Neuronal stem cell (in vitro differentiated cells): Measurements from ENCODE around the gene SENP1.
A peak's percentile ranks its signal among the peaks of the same experiment; 100 is the strongest.

ENCODE experiments used
- DNase-seq: peaks from one replicate; pipeline ENCODE4 v3.0.0-alpha.2; 2013; ENCODE audit warnings: low spot score
- H2AFZ ChIP-seq: one replicate; pipeline ENCODE4 v1.6.1; 2013; ENCODE audit warnings: mild to moderate bottlenecking, low read length, inconsistent platforms
- H2AK5ac ChIP-seq: 2 replicates; pipeline ENCODE4 v1.6.1; 2013; ENCODE audit warnings: low read depth, mild to moderate bottlenecking, inconsistent platforms, low read length, moderate library complexity, mixed read lengths
- H2BK120ac ChIP-seq: 2 replicates; pipeline ENCODE4 v1.6.1; 2013; ENCODE audit warnings: low read depth, mild to moderate bottlenecking, inconsistent platforms, low read length, moderate library complexity, mixed read lengths
- H2BK12ac ChIP-seq: one replicate; pipeline ENCODE4 v1.6.1; 2013; ENCODE audit warnings: low read length, inconsistent platforms
- H2BK15ac ChIP-seq: 2 replicates; pipeline ENCODE4 v1.6.1; 2013; ENCODE audit warnings: mild to moderate bottlenecking, low read length, inconsistent platforms, mixed read lengths
- H2BK5ac ChIP-seq: one replicate; pipeline ENCODE4 v1.6.1; 2013; ENCODE audit warnings: inconsistent platforms, mild to moderate bottlenecking, low read length, moderate library complexity
- H3K14ac ChIP-seq: one replicate; pipeline ENCODE4 v1.6.1; 2013; ENCODE audit warnings: low read length, inconsistent platforms
- H3K18ac ChIP-seq: 2 replicates; pipeline ENCODE4 v1.6.1; 2013; ENCODE audit warnings: low read length, inconsistent platforms
- H3K23ac ChIP-seq: 2 replicates; pipeline ENCODE4 v1.6.1; 2013; ENCODE audit warnings: low read depth, mild to moderate bottlenecking, mixed read lengths, low read length, inconsistent platforms; ENCODE audit not compliant: poor library complexity
- H3K27ac ChIP-seq: replicated peaks from 3 replicates; pipeline ENCODE4 v1.5.1; 2013; ENCODE audit warnings: low read length, inconsistent platforms
- H3K27me3 ChIP-seq, 3 experiments: 2 replicates each; pipeline ENCODE4 v1.6.1; 2013; ENCODE audit warnings: low read length in 3 of 3, mild to moderate bottlenecking in 2 of 3, inconsistent platforms in 1 of 3, low read depth in 1 of 3, mixed read lengths in 1 of 3, moderate library complexity in 1 of 3; ENCODE audit not compliant: control insufficient read depth in 3 of 3, insufficient read depth in 3 of 3
- H3K36me3 ChIP-seq, 2 donors: replicated peaks in 1 of 2; 2 replicates each; pipeline ENCODE4 v1.6.1; 2013; ENCODE audit warnings: low read length in 2 of 2; ENCODE audit not compliant: control insufficient read depth in 2 of 2, insufficient read depth in 2 of 2
- H3K4ac ChIP-seq: 2 replicates; pipeline ENCODE4 v1.6.1; 2013; ENCODE audit warnings: inconsistent platforms, mild to moderate bottlenecking, low read length, moderate library complexity
- H3K4me1 ChIP-seq, 2 donors: 1 replicate in 1 of 2; 2 replicates in 1 of 2; pipeline ENCODE4 v1.6.1; 2013; ENCODE audit warnings: low read length in 2 of 2, low read depth in 1 of 2; ENCODE audit not compliant: control insufficient read depth in 2 of 2, insufficient read depth in 1 of 2
- H3K4me2 ChIP-seq: one replicate; pipeline ENCODE4 v1.6.1; 2013; ENCODE audit warnings: mild to moderate bottlenecking, low read length, inconsistent platforms; ENCODE audit not compliant: insufficient read depth, poor library complexity, severe bottlenecking
- H3K4me3 ChIP-seq, 2 donors: 2 replicates each; pipeline ENCODE4 v1.5.1; 2013; ENCODE audit warnings: low read length in 2 of 2, mild to moderate bottlenecking in 2 of 2, inconsistent platforms in 1 of 2, moderate library complexity in 1 of 2
- H3K79me1 ChIP-seq: one replicate; pipeline ENCODE4 v1.6.1; 2013; ENCODE audit warnings: low read depth, mild to moderate bottlenecking, inconsistent platforms, low read length, moderate library complexity
- H3K9ac ChIP-seq: one replicate; pipeline ENCODE4 v1.6.1; 2013; ENCODE audit warnings: mild to moderate bottlenecking, low read depth, low read length, inconsistent platforms; ENCODE audit not compliant: poor library complexity
- H3K9me3 ChIP-seq, 2 donors: replicated peaks in 1 of 2; 2 replicates each; pipeline versions ENCODE3 to v1.6.1; 2013; ENCODE audit warnings: low read length in 2 of 2, mild to moderate bottlenecking in 2 of 2, inconsistent platforms in 1 of 2, low read depth in 1 of 2, mixed read lengths in 1 of 2, moderate library complexity in 1 of 2; ENCODE audit not compliant: control insufficient read depth in 2 of 2, insufficient read depth in 1 of 2
- H4K8ac ChIP-seq: one replicate; pipeline ENCODE4 v1.6.1; 2013; ENCODE audit warnings: low read depth, mild to moderate bottlenecking, inconsistent platforms, low read length, moderate library complexity
- H4K91ac ChIP-seq: one replicate; pipeline ENCODE4 v1.6.1; 2013; ENCODE audit warnings: low read length, low read depth, mild to moderate bottlenecking, inconsistent platforms; ENCODE audit not compliant: poor library complexity
- WGBS, 2 donors: extraction: QIAGEN DNeasy Blood & Tissue Kit; methylation state at CpG; one replicate each; pipeline ENCODE4 v1.1.7; 2013; ENCODE audit warnings: missing lambda C conversion rate in 2 of 2, mixed read lengths in 1 of 2; ENCODE audit not compliant: insufficient read length in 2 of 2, insufficient replicate concordance in 1 of 2; ENCODE audit errors: extremely low coverage in 2 of 2; 5-methylcytosine and 5-hydroxymethylcytosine counted together

SENP1 gene

DNA sequence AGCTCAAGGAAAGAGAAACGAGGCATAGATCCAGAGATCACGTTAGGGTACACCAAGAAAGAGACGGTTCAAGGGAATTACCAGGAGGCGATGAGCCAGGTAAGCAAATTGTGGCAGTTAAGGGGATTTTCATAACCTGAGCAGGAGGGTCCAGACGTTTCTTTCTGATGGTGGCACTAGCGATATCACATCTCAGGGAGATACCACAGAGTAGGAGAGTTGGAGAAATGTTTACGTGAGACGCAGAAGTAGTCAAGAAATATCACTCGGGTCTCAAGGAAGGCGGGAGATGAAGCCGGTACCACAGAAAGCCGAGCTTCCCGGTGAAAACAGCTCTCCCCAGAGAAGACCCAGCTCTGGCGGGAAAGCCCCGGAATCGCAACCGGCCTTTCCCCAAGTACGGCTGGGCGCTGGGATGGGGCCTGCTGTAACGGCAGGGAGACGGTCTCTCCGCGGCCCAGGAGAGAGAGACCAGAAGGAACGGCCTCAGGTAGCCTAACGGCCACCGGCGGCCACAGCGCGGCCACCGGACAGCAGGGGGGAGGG, 485 bp downstream of the SENP1 start:
- H3K79me1 ChIP-seq = no peaks in the 10 kb centered on the region
- DNase-seq = no peak
- H2BK12ac ChIP-seq = no peak overlapping the region
- peak overlapping the region; percentile 97 for H3K27ac ChIP-seq
- peak overlapping the region; percentile 97 for H3K23ac ChIP-seq
- H4K8ac ChIP-seq = no peak overlapping the region
- WGBS, 2 donors = no CpG with 5 or more reads among the region's 30 CpGs
- H3K9ac ChIP-seq = peak overlapping the region; percentile 93
- H2BK15ac ChIP-seq = peak overlapping the region; percentile 30
- H2AK5ac ChIP-seq = no peak overlapping the region
- H3K18ac ChIP-seq = peak overlapping the region; percentile 95
- H3K36me3 ChIP-seq = peaks cover 0 to 8% of the 10 kb centered on the region in 2 donors
- H3K4me1 ChIP-seq = peaks cover 4 to 10% of the 10 kb centered on the region in 2 donors
- peak overlapping the region; percentile 91 for H2AFZ ChIP-seq
- no peaks in the 10 kb centered on the region for H3K27me3 ChIP-seq
- H4K91ac ChIP-seq = no peak overlapping the region
- H3K4ac ChIP-seq = no peak overlapping the region
- H2BK5ac ChIP-seq = peak overlapping the region; percentile 96
- peak overlapping the region; percentile 94 for H3K4me2 ChIP-seq
- H3K4me3 ChIP-seq = peak overlapping the region; percentile 71 to 94
- H3K14ac ChIP-seq = no peak overlapping the region
- no peaks in the 10 kb centered on the region for H3K9me3 ChIP-seq
- H2BK120ac ChIP-seq = no peak overlapping the region

DNA sequence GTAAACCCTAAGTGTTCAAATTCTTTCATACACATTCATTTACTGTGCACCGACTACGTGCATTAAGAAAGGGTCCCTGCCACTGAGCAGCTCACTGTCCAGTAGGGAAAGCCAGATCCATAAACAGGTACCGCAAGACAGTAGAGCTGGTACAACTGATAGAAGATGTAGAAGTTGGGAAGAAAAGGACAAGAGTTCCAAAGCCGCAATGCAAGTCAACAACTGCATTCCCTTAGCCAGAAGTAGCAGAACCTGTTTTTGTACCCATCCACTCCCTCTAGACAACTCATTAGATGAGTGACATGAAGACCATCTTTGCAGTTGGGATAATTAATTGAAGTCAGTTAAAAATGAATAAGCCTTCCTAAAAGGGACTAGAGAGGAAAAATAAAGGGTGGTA, 1.3 kb downstream of the SENP1 start:
- no peak overlapping the region for H3K4me2 ChIP-seq
- no peaks in the 10 kb centered on the region for H3K79me1 ChIP-seq
- H3K9me3 ChIP-seq = no peaks in the 10 kb centered on the region
- H3K36me3 ChIP-seq = peaks cover 0 to 17% of the 10 kb centered on the region in 2 donors
- peaks cover 4 to 10% of the 10 kb centered on the region in 2 donors for H3K4me1 ChIP-seq
- DNase-seq = no peak
- no peak overlapping the region for H2BK12ac ChIP-seq
- H3K23ac ChIP-seq = no peak overlapping the region
- H3K27ac ChIP-seq = no peak overlapping the region
- no peak overlapping the region for H3K9ac ChIP-seq
- no peak overlapping the region for H3K4ac ChIP-seq
- no peak overlapping the region for H2AK5ac ChIP-seq
- H3K18ac ChIP-seq = no peak overlapping the region
- H3K14ac ChIP-seq = no peak overlapping the region
- no peak overlapping the region for H2BK15ac ChIP-seq
- 100% methylated on average over 2 of the region's 4 CpGs; no CpG with 5 or more reads in 1 of the 2 donors for WGBS, 2 donors
- no peak overlapping the region for H4K91ac ChIP-seq
- H2BK5ac ChIP-seq = no peak overlapping the region
- H2AFZ ChIP-seq = no peak overlapping the region
- H3K4me3 ChIP-seq = peak overlapping the region in 1 of 2 donors; percentile 71
- no peak overlapping the region for H4K8ac ChIP-seq
- no peaks in the 10 kb centered on the region for H3K27me3 ChIP-seq
- no peak overlapping the region for H2BK120ac ChIP-seq

DNA sequence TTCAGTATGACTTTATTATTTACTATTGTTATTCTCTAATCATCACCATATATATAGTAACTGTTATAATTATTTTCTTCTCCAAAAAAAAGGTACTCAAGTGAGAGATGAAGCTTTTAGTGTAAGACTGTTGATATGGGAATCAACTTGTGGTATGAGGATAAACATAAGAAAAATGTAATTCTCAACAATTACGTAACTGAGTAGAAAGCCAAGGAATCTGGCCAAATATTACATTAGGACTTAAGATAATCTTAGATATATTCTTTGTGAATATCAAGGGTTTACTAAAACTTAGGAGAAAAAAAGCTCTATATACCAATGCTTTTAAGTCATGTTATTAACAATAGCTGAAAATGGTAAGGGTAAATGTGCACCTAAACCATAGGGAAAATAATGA, 13.3 kb downstream of the SENP1 start:
- H3K14ac ChIP-seq = no peak overlapping the region

DNA sequence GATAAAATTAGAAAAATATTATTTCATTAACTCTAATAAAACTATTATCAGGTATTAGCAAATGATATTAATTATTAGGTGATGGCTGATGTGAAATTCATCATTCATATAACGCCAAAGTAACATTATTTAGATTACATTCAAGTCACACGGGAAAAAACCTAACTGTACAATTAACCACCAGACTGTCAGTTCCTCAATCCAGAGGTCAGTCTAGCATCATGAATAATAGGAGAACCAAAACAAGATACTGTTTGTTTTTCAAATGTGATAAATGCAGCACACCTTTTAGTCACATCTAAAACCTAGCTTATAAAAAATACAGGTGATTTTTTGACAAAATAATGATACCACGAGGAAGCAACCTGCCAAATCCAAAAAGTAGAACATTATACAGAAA, 19.6 kb downstream of the SENP1 start:
- Histone ChIP-seq H3K4me1 (no peaks in the 10 kb centered on the region), H3K36me3 (peaks cover 12 to 99% of the 10 kb centered on the region in 2 donors), H2BK5ac (no peak overlapping the region), H3K4me2 (no peak overlapping the region), H2BK15ac (no peak overlapping the region), H3K4ac (no peak overlapping the region), H3K9ac (no peak overlapping the region), H3K18ac (no peak overlapping the region), H3K27me3 (no peaks in the 10 kb centered on the region), H2AFZ (no peak overlapping the region), H2BK120ac (no peak overlapping the region), H3K23ac (no peak overlapping the region), H3K79me1 (peaks cover 1% of the 10 kb centered on the region), H3K14ac (no peak overlapping the region), H3K4me3 (no peak overlapping the region), H2AK5ac (no peak overlapping the region), H2BK12ac (no peak overlapping the region), H3K9me3 (no peaks in the 10 kb centered on the region), H3K27ac (no peak overlapping the region), H4K91ac (no peak overlapping the region), H4K8ac (no peak overlapping the region)
- no CpG with 5 or more reads among the region's 3 CpGs for WGBS, 2 donors
- no peak for DNase-seq

More for the DNA sequence above, 13.3 kb downstream of the SENP1 start:
- H2AFZ ChIP-seq = no peak overlapping the region
- H2BK120ac ChIP-seq = no peak overlapping the region
- no peak overlapping the region for H3K9ac ChIP-seq
- H3K4me2 ChIP-seq = no peak overlapping the region
- no peak overlapping the region for H2BK5ac ChIP-seq
- H3K79me1 ChIP-seq = no peaks in the 10 kb centered on the region
- H3K4me1 ChIP-seq = peaks cover 0 to 5% of the 10 kb centered on the region in 2 donors
- H3K27ac ChIP-seq = no peak overlapping the region
- H2BK12ac ChIP-seq = no peak overlapping the region
- H3K18ac ChIP-seq = no peak overlapping the region
- H4K91ac ChIP-seq = no peak overlapping the region
- no peak overlapping the region for H3K23ac ChIP-seq
- H3K27me3 ChIP-seq = no peaks in the 10 kb centered on the region
- no peak overlapping the region for H3K4ac ChIP-seq
- H2BK15ac ChIP-seq = no peak overlapping the region
- no peak for DNase-seq
- no CpG with 5 or more reads among the region's 1 CpG for WGBS, 2 donors
- H4K8ac ChIP-seq = no peak overlapping the region
- no peak overlapping the region for H3K4me3 ChIP-seq
- H3K9me3 ChIP-seq = no peaks in the 10 kb centered on the region
- peaks cover 7 to 96% of the 10 kb centered on the region in 2 donors for H3K36me3 ChIP-seq
- H2AK5ac ChIP-seq = no peak overlapping the region
